Activated CD8-positive, alpha-beta T cell treated with anti-CD3 and anti-CD28 coated beads, Interleukin-2, amount 10 ng/mL, durations not matched to agents 7 days and 5 days (primary cell): ENCODE data around the gene ZNRF4. TPM values are rescaled to one million over a fixed set of nuclear protein-coding genes. Genes with fewer than 3 reads are reported as not detected.
"Not testable (repeated sequence)": the region's sequence is repeated elsewhere in the genome, so short reads cannot be mapped to it uniquely, and the experiment has no call there.

Source experiments
- ATAC-seq: fragments of 150-1000 bp; cut with Tn5 transposase; one replicate; pipeline ENCODE4 v1.10.0; 2021; ENCODE audit warnings: moderate library complexity
- CTCF ChIA-PET: fragments of 350-600 bp; sonication (Branson Sonifier 250); formaldehyde crosslinking; loops from one replicate; lab custom pipeline; 2021; ENCODE audit warnings: antibody characterized with exemption; lab: Charles Lee
- POLR2A ChIA-PET: fragments of 350-600 bp; sonication (Branson Sonifier 250); formaldehyde crosslinking; loops from one replicate; lab custom pipeline; 2021; ENCODE audit warnings: antibody characterized with exemption; lab: Charles Lee
- DNase-seq: peaks from one replicate; pipeline ENCODE4 v3.0.0-alpha.2; 2020
- H3K27ac Mint-ChIP-seq: one replicate; pipeline ENCODE4 v1.8.0; 2021; ENCODE audit warnings: mild to moderate bottlenecking, mixed read lengths
- H3K27me3 Mint-ChIP-seq: one replicate; pipeline ENCODE4 v1.8.0; 2021; ENCODE audit warnings: low read depth, mixed read lengths
- H3K36me3 Mint-ChIP-seq: one replicate; pipeline ENCODE4 v1.8.0; 2021; ENCODE audit warnings: low read depth, mixed read lengths
- H3K4me1 Mint-ChIP-seq: one replicate; pipeline ENCODE4 v1.8.0; 2021; ENCODE audit warnings: low read depth, mixed read lengths
- H3K4me3 Mint-ChIP-seq: one replicate; pipeline ENCODE4 v1.8.0; 2021; ENCODE audit warnings: mild to moderate bottlenecking, mixed read lengths
- H3K9me3 Mint-ChIP-seq: one replicate; pipeline ENCODE4 v1.8.0; 2022; ENCODE audit warnings: mixed read lengths; ENCODE audit not compliant: insufficient read depth
- total RNA-seq, 2 experiments: library from RNA; stranded (reverse); gene quantifications; one replicate each; pipeline ENCODE4 v1.2.3, GENCODE V29; 2021

Gene ZNRF4
- total RNA-seq, 2 experiments from 2014 or later: not detected

DNA sequence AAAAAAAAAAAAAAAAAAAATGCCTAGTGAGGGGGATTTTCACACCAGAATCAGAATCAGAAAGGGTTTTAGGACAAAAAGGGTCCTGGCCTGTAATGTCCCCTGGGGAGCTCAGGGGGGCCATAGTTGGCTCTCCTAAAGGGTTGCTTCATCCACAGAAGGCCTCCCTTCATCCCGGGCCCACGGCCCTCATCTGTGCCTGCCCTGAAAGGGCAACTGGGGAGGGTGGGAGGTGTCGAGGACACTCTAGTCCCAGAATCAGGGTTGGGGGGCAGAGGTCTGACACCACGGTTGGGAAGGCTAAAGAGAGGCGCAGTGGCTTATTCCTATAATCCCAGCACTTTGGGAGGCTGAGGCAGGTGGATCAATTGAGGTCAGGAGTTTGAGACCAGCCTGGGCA is 22.5 kb upstream of the ZNRF4 start:
- H3K36me3 Mint-ChIP-seq: no peaks in the 10 kb centered on the region
- DNase-seq: no peak
- H3K27me3 Mint-ChIP-seq: peaks cover 6% of the 10 kb centered on the region
- no peak overlapping the region for H3K27ac Mint-ChIP-seq
- H3K4me1 Mint-ChIP-seq: no peaks in the 10 kb centered on the region
- no peaks in the 10 kb centered on the region for H3K9me3 Mint-ChIP-seq
- POLR2A ChIA-PET: no interaction called here
- H3K4me3 Mint-ChIP-seq: no peak overlapping the region
- ATAC-seq: no peak
- CTCF ChIA-PET: no interaction called here

GRCh38 chr19:5434351-5434917 is 20.8 kb upstream of the ZNRF4 start:
- ChIA-PET POLR2A (no interaction called here), CTCF (no interaction called here)
- Mint-ChIP-seq H3K27ac (no peak overlapping the region), H3K27me3 (peaks cover 8% of the 10 kb centered on the region), H3K4me1 (no peaks in the 10 kb centered on the region), H3K9me3 (no peaks in the 10 kb centered on the region), H3K36me3 (no peaks in the 10 kb centered on the region), H3K4me3 (no peak overlapping the region)
- ATAC-seq (no peak), DNase-seq (no peak)

GRCh38 chr19:5434970-5435641 is 20.1 kb upstream of the ZNRF4 start:
- no peaks in the 10 kb centered on the region for H3K36me3 Mint-ChIP-seq
- no peaks in the 10 kb centered on the region for H3K9me3 Mint-ChIP-seq
- DNase-seq (peak; percentile 23), ATAC-seq (no peak)
- ChIA-PET CTCF (no interaction called here), POLR2A (no interaction called here)
- H3K27ac Mint-ChIP-seq: no peak overlapping the region
- H3K4me3 Mint-ChIP-seq: no peak overlapping the region
- H3K4me1 Mint-ChIP-seq: no peaks in the 10 kb centered on the region
- H3K27me3 Mint-ChIP-seq: peaks cover 9% of the 10 kb centered on the region

DNA sequence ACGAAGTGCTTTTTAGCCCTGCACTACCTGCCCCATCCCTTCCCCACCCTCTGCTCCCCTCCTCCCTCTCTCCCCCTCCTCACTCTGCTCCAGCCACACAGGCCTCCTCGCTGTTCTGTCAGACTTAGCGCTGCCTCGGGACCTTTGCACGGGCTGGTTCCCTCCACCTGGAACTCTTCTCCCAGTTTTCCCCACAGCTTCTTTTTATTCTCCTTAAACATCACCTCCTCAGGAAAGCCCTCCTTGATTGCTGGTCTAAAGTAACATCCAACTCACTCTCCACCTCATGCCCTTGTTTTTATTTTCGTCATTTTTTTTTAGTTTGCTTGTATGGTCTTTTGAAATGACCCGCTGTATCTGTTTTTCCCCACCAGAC is 19.6 kb upstream of the ZNRF4 start:
- Mint-ChIP-seq H3K4me3 (no peak overlapping the region), H3K36me3 (no peaks in the 10 kb centered on the region), H3K27me3 (peaks cover 9% of the 10 kb centered on the region), H3K27ac (no peak overlapping the region), H3K4me1 (no peaks in the 10 kb centered on the region), H3K9me3 (no peaks in the 10 kb centered on the region)
- no peak for ATAC-seq
- no peak for DNase-seq
- ChIA-PET CTCF (no interaction called here), POLR2A (no interaction called here)

DNA sequence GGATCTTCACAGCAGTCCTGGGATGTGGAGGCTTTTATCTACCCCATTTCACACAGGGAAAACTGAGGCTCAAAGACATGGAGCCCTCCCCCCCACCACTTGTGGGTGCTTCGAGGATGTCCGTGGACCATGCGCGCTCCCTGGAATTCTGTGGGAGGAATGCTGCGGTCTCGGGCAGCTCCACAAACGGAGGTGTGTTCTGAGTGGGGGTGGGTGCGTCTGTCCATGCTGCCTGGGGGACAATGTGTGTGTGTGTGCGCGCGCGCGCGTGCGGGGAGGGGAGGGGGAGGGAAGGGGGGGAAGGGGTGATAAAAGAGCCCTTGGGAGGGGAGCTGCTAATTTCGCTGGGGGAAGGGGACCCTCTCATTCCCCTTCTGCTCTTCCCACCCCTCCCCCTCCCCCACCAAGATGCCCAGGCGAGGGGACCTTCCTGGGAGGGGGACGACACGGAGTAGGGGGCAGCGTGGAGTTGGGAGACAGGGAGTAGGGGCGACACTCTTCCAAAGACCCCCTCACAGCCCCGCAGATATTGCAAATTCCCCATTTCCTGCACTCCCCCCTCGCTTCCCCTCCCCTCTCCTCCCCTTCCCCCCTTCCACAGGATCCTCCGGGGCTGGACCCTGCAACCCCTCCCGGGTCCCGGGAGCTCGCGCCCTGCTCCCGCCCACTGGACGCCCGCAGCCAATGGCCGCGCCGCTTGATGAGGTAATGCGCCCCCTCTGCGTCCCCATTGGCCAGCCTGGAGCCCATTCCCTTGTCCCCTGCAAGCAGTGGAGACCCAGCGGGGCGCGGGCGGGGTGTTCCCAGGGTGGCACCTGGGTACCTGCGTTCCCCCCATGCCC is 18.9 kb upstream of the ZNRF4 start:
- H3K4me1 Mint-ChIP-seq: no peaks in the 10 kb centered on the region
- H3K4me3 Mint-ChIP-seq: no peak overlapping the region
- H3K27me3 Mint-ChIP-seq: peaks cover 9% of the 10 kb centered on the region
- DNase-seq: no peak
- H3K27ac Mint-ChIP-seq: no peak overlapping the region
- ChIA-PET POLR2A (no interaction called here), CTCF (no interaction called here)
- ATAC-seq: no peak
- H3K36me3 Mint-ChIP-seq: no peaks in the 10 kb centered on the region
- no peaks in the 10 kb centered on the region for H3K9me3 Mint-ChIP-seq

DNA sequence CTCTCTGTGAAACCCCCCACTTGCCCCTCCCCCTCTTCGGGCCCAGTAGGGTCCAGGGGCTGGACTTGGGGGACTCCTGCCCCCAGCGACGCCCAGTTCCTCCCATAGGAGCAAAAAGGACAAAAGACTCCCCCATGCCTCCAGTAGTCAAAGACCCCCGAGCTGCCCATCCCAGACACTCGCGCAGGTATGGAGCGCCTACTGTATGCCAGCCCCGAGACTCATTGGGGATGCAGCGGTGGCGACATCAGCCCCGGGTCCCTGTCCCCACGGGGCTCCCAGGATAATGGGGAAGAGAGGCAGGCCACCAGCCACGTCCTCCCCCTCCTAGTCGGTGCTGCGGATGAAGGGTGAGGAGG is 18.3 kb upstream of the ZNRF4 start:
- ATAC-seq (no peak), DNase-seq (no peak)
- no peaks in the 10 kb centered on the region for H3K36me3 Mint-ChIP-seq
- no peak overlapping the region for H3K4me3 Mint-ChIP-seq
- peaks cover 9% of the 10 kb centered on the region for H3K27me3 Mint-ChIP-seq
- POLR2A ChIA-PET: no interaction called here
- H3K4me1 Mint-ChIP-seq: no peaks in the 10 kb centered on the region
- CTCF ChIA-PET: no interaction called here
- no peak overlapping the region for H3K27ac Mint-ChIP-seq
- no peaks in the 10 kb centered on the region for H3K9me3 Mint-ChIP-seq

- H3K36me3 Mint-ChIP-seq, H3K4me3 Mint-ChIP-seq, H3K27ac Mint-ChIP-seq, POLR2A ChIA-PET, DNase-seq, ATAC-seq, H3K4me1 Mint-ChIP-seq, H3K27me3 Mint-ChIP-seq, H3K9me3 Mint-ChIP-seq, CTCF ChIA-PET: not testable (repeated sequence)
Observed at GRCh38 chr19:5438756-5439155, 16.5 kb upstream of the ZNRF4 start.

- ChIA-PET POLR2A (no interaction called here), CTCF (no interaction called here)
- H3K4me3 Mint-ChIP-seq: no peak overlapping the region
- H3K27me3 Mint-ChIP-seq: peaks cover 9% of the 10 kb centered on the region
- ATAC-seq (no peak), DNase-seq (no peak)
- no peak overlapping the region for H3K27ac Mint-ChIP-seq
- H3K36me3 Mint-ChIP-seq: no peaks in the 10 kb centered on the region
- H3K9me3 Mint-ChIP-seq: no peaks in the 10 kb centered on the region
- H3K4me1 Mint-ChIP-seq: no peaks in the 10 kb centered on the region
Observed at GRCh38 chr19:5439452-5439851, 15.8 kb upstream of the ZNRF4 start.

GRCh38 chr19:5440299-5440698 is 14.9 kb upstream of the ZNRF4 start:
- Mint-ChIP-seq H3K9me3 (no peaks in the 10 kb centered on the region), H3K27me3 (peaks cover 9% of the 10 kb centered on the region), H3K36me3 (no peaks in the 10 kb centered on the region), H3K27ac (no peak overlapping the region), H3K4me3 (no peak overlapping the region), H3K4me1 (no peaks in the 10 kb centered on the region)
- CTCF ChIA-PET: no interaction called here
- no peak for DNase-seq
- no peak for ATAC-seq
- POLR2A ChIA-PET: no interaction called here

DNA sequence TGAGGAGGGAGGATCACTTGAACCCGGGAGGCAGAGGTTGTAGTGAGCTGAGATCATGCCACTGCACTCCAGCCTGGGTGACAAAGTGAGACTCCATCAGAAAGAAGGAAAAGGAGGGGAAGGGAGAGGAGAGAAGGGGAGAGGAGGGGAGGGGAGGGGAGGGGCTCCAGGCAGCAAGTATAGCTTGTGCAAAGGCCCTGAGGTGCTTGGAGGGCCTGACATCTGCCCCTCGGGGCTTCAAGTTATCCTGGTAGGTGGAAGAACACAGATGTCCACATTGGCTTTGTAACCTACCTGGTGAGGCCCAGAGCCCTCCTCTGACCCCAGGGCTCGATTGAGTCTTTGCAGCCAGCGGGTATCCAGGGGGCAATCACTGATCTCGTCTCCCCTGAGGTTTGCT is 11.5 kb upstream of the ZNRF4 start:
- no peak overlapping the region for H3K4me3 Mint-ChIP-seq
- ChIA-PET CTCF (no interaction called here), POLR2A (no interaction called here)
- peaks cover 2% of the 10 kb centered on the region for H3K27me3 Mint-ChIP-seq
- DNase-seq: no peak
- no peak for ATAC-seq
- H3K4me1 Mint-ChIP-seq: no peaks in the 10 kb centered on the region
- no peaks in the 10 kb centered on the region for H3K9me3 Mint-ChIP-seq
- no peak overlapping the region for H3K27ac Mint-ChIP-seq
- H3K36me3 Mint-ChIP-seq: no peaks in the 10 kb centered on the region

DNA sequence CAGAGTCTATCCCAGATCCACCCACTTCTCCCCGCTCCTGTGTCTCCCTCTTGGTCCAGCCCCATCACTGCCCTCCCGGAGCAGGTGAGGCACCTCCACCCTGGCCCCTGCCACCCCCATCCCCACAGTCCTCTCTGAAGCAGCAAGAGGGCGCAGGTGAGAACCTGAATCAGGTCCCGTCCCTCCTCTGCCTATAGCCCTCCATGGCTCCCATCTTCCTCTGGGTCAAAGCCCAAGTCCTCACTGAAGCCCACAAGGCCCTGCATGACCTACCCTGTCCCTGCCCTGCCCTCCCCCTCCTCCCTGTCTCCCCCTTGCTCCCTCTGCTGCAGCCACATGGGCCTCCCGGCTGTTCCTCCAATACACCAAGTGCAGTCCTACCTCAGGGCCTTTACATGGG is 10.8 kb upstream of the ZNRF4 start:
- Mint-ChIP-seq H3K36me3 (no peaks in the 10 kb centered on the region), H3K27ac (no peak overlapping the region), H3K9me3 (no peaks in the 10 kb centered on the region), H3K27me3 (peaks cover under 1% of the 10 kb centered on the region), H3K4me1 (no peaks in the 10 kb centered on the region), H3K4me3 (no peak overlapping the region)
- ChIA-PET CTCF (no interaction called here), POLR2A (no interaction called here)
- DNase-seq: no peak
- ATAC-seq: no peak

DNA sequence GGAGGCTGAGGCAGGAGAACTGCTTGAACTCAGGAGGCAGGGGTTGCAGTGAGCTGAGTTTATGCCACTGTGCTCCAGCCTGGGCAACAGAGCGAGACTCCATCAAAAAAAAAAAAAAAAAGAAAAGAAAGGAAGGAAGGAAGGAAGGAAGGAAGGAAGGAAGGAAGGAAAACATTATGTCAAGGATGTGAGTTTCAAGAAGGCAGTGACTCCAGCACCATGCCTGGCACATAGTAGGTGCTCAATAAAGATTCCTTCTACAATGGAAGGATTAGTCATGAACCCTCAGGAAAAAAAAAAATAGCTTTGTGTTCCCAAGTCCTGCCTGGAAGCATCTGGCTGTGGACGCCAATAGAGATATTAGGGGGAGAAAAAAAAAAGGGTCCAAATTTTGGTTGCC is 10.1 kb upstream of the ZNRF4 start:
- CTCF ChIA-PET: no interaction called here
- Mint-ChIP-seq H3K27me3 (no peaks in the 10 kb centered on the region), H3K4me3 (no peak overlapping the region), H3K36me3 (no peaks in the 10 kb centered on the region), H3K4me1 (no peaks in the 10 kb centered on the region), H3K9me3 (no peaks in the 10 kb centered on the region), H3K27ac (no peak overlapping the region)
- ATAC-seq (no peak), DNase-seq (no peak)
- POLR2A ChIA-PET: no interaction called here
